HG02623 (cell line): ENCODE results near the gene SOHLH1.

ENCODE experiments used
- ATAC-seq: cut with Tn5 transposase; IDR thresholded peaks from one replicate; pipeline ENCODE4 v1.9.1; 2021; ENCODE audit warnings: moderate library complexity; ENCODE audit not compliant: unreplicated experiment

The SOHLH1 gene, protein sequence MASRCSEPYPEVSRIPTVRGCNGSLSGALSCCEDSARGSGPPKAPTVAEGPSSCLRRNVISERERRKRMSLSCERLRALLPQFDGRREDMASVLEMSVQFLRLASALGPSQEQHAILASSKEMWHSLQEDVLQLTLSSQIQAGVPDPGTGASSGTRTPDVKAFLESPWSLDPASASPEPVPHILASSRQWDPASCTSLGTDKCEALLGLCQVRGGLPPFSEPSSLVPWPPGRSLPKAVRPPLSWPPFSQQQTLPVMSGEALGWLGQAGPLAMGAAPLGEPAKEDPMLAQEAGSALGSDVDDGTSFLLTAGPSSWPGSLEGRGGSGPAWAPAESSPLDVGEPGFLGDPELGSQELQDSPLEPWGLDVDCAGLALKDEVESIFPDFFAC

DNA sequence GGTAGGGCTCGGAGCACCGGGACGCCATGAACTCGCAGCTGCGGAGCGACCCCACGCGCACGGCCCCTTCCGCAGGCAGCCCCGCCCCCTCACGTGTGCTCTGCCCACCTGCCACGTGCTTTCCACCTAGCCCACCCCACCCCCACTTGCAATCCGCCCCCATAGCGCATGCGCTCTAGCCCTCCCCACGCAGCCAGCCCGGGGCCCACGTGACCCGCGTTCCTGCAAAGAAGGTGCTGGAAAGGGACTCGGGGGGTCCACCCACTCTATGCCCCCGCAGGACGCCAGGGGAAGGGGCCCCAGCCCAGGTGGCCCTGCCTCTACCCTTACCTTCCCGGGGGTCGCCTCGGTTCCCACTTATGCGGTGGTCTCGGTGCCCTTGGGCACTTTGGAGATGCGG is at the start of gene SOHLH1:
SOHLH1 (minus strand) TSS at position 42 of the 400 bp plus-strand sequence; CDS start at position 28, 14 bp downstream.
- no peak for ATAC-seq

DNA sequence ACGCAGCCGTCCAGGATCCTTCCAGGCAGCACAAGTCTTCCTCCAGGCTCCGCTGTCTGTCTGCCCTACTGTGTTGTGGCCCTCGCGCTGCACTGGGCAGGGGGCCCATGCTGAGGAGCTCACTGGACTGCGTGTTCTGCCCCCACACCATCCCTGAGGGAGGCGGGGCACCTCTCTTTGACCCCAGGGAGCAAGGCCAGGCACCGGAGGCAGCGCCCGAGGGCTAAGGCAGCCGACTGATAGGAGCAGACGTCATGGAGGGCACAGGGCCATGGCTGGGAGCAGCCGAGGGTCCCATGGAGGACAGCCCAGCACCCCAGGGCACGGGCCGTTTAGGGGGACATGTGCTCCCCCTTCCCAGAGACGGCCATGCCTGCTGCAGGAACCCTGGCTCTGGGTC is 49.4 kb upstream of the SOHLH1 start:
- ATAC-seq: no peak

DNA sequence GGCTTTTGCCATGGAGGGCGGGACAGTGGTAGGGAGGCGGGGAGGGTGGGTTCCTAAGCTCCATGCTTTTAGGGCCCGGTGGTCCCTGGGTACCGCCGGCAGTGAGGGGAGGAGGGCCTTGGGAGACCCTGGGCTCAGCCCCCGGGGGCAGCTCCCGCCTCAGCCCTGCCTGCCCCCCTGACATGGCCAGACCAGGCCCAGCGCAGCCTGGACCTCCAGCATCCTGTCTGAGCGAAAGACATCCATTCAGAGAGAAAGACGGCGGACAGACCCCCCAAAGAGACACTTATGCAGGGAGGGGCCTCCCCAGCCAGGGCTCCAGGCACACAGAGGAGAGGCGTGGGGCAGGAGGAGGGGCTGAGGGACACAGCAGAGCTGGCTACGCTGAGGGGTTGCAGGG is 48.0 kb upstream of the SOHLH1 start:
- no peak for ATAC-seq

DNA sequence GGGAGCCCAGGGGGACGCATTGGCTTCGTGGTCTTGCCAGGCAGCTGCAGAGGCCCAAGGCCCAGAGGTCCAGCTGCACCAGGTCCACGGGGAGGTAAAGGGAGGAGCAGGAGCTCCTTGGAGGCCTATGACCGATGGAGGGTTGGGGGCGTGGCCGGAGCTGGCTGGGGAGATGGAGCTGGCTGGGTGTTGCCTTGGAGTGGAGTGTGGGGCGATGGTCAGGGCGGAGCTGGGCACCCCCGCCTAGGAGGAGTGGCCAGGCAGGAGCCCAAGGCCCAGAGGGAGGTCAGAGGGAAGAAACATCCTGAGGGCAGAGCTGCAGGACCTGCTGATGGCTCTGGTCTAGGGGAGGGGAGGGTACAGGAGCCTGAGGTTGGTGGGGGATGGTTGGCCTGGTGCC is 47.3 kb upstream of the SOHLH1 start:
- no peak for ATAC-seq

DNA sequence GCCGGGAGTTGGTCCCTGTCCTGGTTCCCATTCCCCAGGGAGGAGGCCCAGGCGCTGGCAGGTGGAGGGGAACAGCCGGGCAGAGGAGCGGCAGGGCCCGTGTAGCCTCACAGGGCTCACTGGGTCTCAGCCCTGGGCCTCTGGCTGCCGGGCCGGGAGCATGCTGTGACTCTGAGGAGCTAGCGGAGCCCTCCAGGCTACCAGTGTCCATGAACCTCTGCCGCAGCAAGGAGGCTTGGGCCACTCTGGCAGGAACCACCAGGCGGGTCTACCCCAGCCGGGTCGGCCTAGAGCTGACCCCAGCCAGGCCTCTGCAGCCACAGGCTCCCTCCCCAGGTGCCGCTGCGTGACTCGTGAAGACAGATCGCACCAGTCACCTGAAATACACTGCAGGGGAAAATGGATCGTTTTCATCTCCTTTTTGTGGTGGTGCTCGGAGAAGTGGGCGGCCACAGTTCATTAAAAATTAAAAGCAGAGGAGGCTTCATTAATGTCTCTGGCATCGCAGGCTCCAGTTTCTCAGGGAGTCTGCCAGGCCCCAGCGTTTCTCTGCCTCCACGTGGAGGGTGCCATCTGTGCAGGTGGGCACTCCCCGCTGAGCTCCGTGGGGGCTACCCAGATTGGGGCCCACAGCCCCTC is 46.5 kb upstream of the SOHLH1 start:
- no peak for ATAC-seq

DNA sequence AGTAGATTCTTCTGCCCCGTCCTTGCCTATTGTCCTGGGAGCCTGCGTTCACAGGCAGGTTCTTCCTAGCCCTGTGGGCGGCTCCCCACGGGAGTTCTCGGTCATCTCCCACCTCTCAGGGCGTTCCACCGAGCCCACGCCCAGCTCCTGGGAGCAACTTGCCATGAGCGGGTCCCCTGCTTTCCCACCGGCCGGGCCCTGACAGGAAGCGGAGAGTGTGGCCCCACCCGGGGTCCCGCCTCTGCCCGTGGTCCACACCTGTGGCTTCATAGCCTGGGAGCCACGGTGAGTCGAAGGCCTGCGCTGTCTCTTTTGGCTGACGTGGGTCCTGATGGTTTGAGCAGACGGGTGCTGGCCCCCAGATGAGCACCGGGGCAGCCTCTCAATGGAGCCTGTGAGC is 45.9 kb upstream of the SOHLH1 start:
- ATAC-seq: no peak

DNA sequence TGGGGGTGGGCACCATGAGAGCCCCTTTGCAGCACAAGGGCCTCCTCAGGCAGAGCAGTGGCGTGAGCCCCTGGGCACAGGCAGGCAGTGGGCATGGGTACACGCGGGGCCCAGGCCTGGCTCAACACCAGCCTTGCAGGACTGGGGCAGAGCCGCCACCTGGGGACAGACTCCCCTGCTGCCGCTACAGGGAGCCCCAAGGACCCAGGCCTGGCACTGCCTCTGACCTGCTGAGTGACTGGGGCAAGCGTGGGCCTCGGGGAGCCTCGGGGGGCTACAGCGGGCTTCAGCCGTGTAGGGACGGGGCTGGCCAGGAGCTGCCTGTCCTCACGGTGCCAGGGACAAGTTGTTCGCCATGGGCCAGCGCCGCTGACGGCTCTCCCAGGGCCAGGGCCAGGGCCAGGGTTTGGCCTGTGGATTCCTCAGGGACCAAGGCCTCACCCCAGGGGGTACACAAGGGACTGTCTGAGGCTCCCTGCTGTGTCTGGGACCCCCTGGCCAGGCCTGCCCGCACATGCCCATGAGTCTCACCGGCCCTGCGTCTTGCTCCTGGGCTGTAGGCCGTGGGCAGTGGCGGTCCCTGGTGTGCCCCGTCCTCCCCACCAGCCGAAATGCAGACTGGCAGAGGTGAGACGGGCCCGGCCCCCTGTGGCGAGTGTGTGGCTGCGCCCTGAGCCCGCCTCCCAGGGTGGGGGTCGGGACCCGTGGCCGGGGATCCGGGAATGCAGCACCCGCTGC is 45.2 kb upstream of the SOHLH1 start:
- ATAC-seq: no peak

DNA sequence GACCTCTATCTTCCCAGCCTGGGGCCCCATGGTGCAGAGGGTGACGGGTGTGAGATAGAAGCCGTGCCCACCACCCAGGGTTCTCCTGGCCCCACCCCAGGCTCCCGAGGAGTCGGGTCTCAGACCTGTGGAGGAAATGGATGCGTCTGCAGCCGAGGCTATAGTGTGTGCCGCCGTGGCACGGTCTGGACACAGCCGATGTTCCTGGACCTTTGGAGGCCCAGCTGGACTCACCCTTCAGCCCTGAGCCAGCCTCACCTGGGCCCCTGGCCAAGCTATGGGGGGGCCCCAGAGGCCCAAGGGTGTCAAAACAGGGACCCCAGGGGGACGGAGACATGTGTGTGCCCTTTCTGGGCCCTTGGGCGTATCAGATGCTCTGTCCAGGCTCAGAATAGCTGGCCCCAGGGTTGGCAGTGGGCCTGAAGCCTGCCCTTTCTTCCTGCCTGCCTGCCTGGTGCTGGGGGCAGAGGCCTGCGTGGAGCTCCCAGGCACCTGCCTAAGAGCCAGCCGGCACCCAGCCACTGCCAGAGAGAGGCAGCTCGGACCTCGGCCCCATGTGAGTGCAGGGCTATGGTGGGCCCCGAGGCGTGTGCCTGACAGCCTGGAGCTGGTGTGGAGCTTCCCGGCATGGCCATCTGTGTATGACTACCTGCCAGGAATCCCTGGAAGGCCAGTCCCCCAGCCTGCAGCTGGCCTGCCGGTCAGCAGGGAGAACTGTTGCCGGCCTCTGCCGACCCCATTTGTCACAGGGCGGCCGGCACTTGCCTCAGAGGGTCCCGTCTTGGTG is 44.5 kb upstream of the SOHLH1 start:
- no peak for ATAC-seq

DNA sequence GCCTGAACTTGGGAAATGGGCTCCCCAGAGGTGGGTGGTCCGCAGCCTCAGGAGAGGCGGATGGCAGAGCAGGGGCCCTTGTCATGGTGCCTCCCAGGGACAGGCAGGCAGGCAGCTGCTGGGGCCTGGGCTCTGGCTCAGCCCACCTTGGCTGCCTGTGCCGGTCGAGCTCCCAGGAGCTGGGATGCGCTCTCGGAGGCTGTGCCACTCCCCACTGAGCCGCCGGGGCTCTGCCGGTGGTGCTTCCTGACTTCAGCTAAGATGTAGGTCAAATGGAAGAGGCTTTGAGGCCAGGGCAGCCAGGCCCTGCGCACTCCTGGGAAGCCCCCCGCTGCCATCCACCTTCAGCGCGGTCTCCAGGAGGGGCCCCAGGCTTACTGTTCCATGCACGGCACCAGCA is 43.7 kb upstream of the SOHLH1 start:
- ATAC-seq: no peak

DNA sequence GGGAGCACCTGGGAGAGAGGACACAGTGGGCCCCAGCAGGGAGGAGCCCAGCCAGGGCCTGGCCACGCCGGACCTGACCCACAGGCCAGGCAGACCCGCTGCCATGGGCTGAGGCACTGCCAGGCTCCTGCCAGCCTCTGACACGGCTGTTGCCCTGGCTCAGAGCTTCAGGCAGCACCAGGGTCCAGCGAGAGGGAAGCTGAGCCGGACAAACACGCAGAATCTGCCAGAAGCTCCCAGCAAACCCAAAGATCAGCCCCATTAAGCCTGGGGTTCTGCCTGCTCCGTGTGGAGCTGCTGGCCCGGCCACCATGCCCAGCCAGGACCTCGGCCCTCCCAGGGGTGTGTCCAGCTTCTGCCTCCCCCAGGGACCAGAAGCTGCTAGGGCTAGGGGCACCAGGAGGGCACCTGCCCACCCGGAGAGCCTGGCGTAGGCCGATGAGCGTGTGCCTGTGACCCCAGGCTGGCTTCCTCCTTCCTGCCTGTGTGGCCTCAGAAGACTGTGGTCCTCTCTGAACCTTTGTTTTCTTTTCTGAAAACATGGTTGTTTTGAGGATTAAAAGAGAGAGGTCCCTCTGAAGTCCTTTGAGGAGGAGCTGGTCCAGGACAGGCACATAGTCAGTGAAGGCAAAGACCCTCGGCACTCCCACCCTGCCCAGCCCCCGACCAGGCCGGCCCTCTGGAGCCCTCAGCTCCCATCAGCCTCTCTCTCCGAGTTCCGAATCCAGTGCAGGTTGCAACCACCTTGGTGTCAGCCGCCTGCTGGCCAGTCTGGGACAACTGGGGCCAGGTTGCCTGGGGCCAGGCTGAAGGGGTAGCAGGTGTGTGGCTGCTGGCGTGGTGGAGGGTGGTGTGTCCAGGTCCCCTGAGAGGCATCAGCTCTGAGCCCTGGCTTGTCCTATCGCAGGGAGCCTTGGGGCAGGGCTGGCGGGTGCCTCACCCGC is 42.3 kb upstream of the SOHLH1 start:
- ATAC-seq: no peak

DNA sequence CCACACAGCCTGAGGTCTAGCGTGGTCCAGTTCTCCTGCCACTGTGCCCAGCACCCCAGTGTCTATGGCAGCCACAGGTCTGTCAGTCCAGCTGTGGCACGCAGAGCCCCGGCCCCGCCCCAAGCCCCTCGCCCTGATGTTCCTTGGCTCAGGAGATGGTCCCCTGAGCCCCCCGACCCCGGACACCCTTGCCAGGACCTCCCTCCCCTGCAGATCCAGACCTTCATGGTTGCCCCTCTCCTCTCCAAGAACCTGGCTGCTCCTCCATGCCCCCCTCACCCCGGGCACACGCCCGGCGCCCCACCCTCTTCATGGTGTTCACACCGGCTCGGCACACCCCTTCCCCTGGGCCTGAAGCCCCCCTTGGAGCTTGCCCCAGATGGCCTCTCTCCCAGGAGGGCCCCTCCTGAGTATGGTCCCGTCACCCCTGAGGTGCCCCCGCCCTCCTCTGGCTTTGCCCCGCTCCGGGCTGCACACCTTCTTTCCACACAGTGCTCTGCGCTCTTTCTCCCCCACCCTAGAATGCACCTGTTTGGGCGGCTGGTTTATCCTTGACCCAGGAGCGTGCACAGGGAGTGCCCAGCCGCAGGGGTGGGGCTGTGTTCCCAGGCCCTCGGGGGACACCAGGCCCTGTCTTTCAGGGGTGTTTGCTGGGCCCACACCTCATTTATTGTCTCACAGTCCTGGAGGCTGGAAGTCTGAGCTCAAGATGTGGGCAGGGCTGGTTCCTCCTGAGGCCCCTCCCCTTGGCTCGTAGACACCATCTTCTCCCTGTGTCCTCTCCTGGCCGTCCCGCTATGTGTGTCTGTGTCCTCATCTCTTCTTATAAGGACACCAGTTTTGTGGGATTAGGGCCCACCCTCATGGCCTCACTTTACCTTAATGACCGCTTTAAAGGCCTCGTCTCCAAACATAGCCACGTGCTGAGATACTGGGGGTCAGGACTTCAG is 40.3 kb upstream of the SOHLH1 start:
- ATAC-seq: no peak

DNA sequence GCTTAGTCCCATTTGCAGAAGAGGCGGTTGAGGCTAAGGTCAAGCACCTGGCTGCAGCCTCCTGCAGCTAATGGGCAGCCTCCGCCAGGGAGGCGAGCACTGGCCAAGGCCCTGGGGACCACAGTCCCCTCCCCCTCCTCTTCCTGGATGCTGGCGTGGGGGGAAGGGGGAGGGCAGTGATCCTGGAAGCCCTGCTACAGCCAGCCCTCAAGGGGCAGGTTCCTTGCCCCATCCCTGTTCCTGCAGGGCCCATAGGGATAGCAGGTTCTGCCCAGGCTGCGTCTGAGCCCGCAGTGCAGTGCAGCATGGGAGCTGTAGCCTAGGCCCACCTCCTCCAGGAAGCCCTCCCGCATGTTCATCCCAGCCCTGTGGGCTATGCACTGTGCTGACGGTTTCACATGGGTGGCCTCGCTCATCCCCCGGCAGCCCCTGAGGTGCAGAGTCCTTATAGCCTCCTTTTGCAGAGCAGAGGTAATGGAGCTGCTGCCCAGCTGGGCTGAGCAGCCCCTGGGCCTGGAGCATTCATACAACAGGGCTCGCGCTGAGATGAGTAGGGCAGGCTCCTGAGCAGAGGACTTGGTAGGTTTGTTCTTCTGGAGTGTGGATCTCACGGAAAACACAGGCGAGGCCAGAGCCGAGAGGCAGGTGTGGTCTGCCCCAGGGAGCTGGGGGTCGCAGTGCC is 38.7 kb upstream of the SOHLH1 start:
- no peak for ATAC-seq

DNA sequence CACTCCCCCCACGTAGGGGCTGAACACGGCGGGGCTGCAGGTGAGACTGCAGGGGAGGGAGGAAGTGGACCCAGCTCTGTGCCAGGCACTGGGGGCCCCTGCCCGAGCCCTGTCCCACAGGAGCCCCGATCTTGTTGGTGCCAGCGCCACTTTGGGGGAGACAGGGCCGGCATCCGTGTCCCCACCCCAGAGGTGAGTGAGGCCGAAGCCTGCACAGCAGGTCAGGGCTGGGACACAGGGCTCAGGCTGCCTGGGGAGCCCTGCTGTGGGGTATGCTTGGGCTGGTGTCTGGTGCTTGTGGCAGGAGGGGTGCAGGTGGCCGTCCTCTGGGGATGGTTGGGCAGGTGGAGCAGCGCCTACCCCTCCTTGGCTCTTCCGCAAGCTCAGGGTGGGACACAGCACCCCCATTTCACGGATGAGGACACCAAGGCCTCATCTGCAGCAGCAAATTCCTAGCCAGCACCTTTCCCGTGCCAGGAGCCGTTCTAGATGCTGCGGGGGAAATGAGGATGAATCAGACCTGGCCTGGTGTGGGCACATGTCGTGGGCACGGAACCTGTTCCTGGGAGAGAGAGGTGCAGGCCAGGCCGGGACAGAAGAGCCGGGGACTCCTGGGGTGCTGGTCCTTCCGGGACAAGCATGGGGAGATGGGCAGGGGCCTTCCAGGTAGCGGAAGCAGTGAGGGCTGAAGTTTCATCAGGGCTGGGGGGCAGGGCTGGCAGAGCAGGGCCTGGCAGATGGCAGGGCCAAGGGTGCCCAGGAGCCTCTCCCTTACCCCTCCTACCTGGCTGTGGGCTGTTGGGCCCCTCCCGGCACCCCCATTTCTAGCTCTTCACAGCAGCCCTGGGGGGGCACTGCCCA is 37.9 kb upstream of the SOHLH1 start:
- no peak for ATAC-seq

DNA sequence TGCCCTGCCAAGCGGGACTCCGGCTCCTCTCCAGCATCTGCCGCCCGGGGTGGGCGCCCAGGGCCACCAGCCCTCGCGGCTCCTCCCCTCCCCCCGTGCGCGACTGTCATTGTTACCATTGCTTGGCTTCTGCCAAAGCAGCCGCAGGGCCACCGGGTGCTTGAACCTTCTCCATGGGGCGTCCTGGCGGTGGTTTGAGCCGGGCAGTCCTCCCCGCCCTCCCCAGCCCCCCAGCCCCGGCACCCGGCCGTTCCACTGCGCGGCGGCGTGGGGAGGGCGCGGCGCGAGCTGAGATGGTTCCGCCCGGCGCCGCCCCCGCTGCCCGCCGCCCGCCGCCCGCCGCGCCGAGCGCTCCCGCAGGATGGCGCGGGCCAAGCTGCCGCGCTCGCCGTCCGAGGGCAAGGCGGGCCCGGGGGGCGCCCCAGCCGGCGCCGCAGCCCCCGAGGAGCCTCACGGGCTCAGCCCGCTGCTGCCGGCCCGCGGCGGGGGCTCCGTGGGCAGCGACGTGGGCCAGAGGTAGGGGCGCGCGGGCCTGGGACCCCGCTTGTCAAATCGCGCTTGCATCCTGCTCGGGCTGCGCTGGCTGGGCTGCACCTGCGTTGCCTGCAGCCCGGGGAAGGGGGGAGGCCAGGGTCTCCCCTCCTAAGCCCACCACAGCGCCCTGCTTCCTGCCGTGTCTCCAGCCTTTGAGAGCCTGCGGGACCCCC is 37.1 kb upstream of the SOHLH1 start:
- ATAC-seq: no peak

DNA sequence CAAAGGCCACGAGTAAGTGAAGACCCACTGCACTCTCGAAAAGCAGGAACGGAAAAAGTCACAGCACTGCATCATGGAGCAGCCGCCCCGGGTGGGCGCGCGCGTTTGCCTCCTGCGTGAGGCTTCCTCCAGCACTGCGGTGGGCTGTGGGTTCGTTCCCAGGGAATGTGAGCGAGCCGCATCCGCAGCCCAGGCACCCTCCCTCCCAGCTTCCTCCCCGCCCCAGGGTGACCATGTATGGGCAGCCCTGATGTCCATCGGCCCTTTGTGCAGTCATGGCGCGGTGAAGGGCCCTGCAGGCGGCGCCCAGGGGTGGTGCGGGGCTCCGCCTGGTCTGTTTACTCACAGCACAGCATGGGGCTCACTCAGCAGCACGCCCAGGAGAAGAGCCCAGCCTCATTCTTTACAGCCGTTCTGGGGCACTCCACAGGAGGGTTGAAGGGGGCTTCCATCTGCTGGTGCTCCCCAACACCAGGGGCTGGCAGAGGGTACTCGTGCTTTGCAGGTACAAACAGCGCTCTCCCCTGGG is 35.4 kb upstream of the SOHLH1 start:
- ATAC-seq: no peak

DNA sequence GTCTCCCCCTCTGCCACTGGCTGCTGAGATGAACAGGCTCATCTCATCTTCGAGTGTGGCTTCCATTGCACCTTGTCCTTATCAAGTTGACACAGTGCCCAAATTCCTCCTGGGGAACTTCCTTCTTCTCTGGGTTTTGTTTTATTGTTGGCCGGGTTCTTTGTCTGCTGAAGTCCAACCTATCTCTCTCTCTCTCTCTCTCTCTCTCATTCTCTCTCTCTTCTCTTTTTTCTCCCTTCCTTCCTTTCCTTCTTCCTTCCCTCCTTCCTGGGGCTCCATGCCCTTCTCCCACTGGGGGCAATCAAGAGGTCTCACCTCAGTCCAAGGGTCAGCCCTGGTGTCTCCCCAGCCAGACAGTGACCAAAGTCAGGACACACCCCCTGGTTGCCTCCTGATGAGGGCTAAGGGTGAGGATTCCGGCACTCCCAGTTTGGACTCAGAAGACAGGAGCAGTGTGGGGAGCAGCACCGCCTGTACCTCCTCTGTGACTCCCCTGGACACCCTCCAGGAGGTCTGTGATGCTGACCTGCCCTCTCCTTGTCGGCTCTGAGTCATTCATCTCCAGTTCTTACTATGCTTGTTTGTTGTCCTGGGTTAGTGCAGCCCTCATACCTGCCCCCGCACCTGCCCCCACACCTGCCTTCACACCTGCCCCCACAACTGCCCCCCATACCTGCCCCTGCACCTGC is 33.4 kb upstream of the SOHLH1 start:
- ATAC-seq: no peak
